GM18907 (cell line): Measurements from ENCODE around the gene SPRED2.
A peak's percentile ranks its signal among the peaks of the same experiment; 100 is the strongest.

ENCODE experiments used
- ATAC-seq: cut with Tn5 transposase; IDR thresholded peaks from one replicate; pipeline ENCODE4 v1.9.1; 2021; ENCODE audit warnings: mild to moderate bottlenecking, moderate library complexity; ENCODE audit not compliant: unreplicated experiment

SPRED2 gene

DNA sequence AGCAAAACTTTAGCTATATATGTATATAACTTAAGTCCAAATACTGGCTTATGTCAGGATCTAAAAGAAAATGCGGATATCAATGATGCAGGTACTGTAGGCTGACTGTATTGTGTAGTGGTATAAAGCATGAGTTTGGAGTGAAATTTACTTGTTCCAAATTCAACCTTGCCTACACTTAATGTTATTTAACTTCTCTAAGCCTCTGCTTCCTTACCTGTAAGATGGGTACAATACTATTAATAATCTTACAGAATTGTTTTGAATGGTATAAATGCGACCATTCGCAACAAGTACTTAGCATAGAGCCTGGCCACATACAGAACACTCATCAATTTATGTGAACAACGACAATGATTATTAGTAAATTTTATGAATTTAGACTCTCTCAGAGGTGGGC is 62.4 kb downstream of the SPRED2 start:
- ATAC-seq: no peak

DNA sequence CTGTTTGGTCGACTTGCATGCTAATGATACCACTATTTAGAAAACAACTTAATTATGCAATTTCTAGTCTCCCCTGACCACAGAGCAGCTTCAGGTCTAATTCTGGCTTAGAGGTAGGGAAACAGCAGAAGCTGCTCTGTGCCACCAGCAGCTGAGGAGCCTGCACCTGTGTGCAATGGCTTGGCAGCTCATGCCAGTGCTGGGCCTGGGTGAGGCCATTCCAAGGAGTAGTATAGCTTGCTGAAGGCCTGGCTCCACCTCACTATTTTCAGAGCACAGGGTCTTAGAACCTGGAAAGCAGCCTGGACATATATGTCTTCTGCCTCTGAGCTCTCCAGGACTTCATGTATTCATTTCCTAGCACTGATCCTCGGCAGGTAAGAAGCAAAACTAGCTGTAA is 62.8 kb downstream of the SPRED2 start:
- no peak for ATAC-seq

DNA sequence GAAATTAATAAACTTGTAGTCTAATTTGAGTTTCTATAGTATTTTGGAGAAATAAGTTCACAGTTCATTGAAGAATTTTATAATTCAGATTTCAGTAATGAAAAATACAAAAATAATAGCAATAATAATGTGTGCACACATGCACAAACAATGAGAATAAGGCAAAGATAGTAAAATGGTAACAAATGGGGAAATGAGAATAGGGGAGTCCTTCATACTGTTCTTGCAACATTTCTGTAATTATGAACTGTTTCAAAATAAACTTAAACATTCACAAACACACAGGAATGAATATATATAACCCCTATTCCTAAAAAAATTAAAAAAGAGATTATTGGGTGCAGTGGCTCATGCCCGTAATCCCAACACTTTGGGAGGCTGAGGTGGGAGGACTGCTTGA is 63.9 kb downstream of the SPRED2 start:
- no peak for ATAC-seq

DNA sequence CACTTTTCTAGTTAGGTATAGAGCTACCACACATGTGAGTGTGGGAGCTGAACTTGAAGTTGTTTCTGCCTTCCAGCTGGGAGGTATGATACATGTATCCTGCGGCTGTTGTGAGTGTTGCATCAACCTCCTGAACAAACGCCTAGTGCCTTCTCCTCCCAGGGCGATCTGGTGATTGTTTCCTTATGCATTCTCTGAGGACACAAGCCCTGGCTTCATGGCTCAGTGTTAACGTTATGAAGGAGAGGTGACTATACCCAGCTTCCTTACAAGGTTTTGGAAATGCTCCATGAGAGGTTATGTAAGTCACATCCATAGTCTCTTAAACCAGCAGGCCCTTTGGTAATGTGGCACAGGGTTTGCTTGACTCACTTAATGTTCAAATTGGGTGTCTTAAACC is 64.9 kb downstream of the SPRED2 start:
- ATAC-seq: no peak

DNA sequence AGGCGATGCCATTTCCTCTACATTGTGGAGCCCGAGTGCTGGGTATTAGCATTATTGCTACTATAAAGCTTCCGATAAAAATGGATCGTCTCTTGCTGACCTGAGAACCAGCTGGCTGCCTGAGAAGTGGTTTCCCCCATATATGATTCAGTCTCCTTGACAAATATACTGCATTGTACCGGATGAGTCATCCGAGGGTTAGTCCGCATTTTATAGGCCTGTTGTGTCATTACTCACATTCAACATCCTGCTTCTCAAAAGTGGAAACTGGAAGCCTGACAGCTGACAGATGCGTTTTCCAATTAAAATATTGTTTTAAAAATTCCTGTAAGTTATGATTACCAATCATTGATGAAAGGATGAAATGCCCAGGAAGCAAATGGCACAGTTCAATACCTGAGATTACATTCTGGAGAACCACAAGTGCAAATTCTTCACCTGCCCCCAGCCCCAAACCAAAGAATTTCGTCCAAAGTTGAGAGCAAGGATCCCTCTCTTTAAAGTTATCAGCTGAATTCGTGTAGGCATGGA is 65.7 kb downstream of the SPRED2 start:
- no peak for ATAC-seq

DNA sequence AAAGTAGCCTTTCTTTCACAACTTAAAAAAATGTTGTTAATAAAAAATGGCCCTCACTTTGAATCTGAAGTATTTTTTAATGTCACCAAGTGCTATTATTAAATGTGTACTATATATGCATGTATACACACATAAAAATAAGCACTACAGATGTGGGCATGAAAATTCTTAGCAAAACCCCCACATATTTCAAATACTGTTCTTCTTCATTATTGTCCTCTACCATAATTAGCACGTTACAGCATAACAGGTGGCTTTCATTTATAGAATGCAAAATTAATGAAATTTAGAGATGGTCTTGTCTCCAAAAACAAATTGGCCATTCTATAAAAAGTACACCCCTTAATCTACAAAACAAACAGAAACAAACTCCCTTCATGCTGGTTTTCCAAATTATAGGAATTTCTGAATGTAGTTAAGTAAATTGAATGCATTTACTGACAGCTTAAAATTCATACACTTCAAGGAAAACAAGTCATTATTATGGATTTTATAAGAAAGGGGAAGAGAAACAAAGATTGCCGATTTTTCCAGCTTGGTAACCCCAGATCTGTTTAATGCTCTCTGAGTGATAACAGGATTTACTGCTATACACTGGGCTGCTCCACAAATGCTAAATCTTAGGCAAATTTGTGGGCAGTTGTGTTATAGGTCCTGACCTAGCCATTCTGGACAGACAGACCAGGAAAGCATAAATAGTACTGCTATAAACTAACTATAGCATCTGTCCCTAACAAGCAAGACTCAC is 67.2 kb downstream of the SPRED2 start:
- no peak for ATAC-seq

DNA sequence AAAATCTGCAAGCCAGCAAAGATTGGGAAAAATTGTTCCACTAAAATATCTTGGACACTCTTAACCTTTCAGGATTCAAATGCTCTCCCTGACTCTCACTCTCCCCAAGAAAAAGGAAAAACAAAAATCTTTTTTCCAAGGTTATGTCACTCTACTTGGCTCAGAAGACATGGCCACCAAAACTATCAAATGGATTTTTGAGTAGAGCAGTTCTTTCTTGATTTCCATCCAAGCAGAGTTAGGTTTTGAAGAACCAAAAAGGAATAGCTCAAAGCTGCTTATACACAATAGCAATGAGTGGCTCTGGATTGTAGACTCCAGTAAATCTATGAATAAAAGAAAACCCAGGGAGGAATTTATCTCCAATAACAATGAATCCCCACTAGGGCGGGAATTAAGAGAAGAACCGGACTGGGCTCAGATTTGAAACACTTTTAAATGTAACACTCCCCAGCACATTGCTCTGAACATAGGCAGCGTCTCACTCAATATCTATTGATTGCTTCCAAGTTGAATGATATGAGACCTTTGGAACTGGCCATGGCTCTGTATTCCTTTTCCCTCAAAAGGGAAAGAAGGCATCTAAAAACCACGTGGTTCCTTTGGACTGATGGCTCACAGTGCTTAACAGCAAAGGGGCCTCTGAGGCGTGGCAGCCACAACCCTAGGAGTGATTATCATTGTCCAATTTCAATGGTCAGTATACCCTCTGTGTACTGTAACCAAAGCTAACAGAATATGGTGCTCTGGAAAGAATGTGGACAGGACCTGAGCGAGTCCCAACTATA is 68.3 kb downstream of the SPRED2 start:
- ATAC-seq: no peak

DNA sequence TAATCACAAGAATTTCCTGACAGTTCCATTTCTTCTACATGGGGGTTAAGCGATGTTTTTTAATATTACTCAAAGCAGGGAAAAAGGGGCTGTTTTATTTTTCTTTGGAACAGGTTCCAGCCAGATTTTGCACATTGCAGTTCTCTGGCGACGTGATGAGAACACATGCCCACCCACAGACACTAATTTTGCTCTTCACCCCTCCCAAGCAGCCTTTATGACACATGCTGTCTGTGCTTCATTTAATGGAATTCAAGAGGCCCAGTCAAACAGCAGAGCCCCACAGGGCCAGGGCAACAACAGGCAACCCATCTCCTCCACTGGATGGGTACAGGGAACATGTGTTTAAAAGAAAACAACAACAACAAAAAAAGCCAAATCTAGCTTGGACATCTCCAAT is 70.8 kb downstream of the SPRED2 start:
- no peak for ATAC-seq

DNA sequence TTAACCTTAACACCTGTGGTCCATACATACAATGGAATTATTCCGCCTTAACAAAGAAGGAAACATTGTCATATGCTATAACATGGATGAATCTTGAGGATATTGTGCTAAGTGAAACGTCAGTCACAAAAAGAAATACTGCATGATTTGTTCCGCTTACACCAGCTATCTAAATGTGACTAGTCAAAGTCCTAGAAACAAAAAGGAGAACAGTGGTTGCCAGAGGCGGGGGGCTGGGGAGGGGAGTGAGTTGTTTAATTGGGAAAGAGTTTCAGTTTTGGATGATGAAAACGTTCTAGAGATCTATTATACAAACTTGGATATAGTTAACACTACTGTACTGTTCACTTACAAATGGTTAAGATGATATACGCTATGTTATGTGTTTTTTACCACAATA is 72.0 kb downstream of the SPRED2 start:
- ATAC-seq: no peak

DNA sequence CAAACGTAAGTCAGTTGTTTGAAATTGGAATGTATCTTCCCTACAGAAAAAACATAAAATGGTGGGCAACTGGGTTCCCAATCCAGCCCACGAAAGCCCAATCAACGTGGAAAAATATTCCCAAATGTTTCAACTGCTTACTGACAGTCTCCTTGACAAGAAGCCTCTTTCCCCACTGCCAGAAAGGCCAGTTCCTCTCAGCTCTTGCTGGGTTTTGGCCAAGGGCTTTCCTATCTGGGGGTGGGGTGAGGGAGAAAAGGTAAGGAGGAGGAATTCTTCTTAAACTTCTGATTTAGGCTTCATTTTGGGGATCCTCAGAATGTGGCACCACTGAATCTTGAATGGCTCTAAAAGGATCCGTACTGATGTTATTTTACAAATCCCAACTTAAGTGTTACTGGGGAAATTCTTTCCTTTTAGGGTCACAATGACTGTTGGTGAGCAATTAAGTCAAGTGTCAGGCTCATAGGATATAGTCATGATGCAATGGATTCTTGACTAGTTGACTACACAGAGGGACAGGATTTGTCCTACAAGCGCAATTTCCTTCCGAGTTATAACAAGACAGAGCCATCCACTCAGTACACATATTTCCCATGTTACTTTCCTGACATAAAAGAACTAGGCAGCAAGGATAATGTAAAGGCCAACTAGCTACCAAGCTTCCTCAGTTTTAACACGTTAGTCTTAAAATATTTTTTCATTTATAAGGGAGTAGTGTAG is 73.6 kb downstream of the SPRED2 start:
- no peak for ATAC-seq

DNA sequence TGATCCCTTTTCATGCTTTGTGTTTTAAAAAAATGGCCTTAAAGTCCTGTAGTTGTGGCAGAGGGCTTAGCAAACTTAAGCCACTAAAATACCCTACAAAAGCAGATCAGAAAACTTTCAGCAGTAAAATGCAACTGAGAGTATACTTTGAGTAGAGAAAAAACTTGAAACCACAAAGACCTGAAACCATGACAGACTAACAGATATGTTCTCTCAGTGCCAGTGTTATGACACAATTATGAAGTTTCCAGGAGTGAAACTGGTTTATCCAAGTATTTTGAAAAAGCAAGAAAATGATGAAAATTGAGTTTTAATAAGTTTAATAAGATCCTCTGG is 74.5 kb downstream of the SPRED2 start:
- peak; percentile 84 for ATAC-seq

DNA sequence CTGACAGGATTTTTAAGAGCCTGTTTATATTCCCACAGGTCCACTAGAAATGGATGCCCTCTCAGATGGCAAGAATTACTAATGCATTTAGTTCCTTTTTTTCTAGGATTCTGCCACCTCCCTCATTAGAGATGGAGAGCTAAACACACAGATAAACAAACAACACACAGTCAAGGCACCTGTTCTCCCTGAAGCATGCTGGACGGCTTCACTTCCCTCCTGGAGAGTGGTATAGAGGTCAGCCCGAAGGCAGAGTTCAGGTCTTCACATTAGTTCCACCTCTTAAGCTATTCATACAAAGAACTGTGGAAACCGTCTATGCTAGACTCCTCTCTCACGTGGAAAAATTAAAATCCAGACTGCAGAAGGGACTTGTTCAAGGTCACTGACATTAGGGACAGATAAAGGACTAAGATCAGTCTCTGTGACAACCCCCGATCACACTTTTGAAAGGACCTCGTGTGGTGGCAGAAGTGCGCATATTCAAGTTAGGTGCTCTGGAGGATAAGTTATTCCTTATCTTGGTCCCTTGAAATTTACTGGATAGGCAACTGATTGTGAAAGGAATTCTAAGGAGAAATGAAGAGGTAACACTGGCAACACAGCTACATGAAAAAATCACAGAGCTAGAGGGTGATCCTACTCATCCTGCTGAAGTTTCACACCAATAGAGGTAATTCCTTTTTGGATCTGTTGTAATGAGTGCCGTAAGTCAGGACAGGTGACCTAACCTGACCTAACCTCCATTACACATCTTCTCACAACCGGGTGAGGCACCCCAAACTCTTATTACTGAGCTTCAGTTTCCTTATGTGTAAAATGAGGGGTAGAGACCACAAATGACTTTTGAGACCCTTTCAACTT is 75.1 kb downstream of the SPRED2 start:
- ATAC-seq: peak; percentile 43

DNA sequence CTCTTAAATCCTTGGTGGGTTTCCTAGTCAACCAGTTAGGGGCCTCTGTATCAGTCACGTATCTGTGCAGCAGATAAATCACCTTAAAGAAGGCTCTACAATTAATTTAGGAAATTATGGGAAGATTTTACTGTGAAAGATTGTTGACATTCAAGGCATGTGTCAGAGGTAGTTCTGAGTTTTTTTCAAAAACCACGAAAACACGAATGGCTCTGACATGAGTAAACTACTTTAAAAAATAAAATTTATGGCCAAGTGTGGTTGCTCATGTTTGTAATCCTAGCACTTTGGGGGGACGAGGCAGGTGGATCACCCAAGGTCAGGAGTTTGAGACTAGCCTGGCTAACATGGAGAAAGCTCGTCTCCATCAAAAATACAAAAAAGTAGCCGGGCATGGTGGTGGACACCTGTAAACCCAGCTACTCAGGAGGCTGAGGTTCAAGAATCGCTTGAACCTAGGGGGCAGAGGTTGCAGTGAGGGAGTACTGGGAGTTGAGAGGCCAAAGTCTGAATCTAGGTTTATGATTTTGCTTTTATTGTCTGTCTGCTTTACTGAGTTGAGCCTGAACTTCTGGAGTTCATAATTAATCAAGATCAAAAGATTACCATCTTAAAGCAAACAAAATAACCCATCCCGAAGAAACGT is 77.1 kb downstream of the SPRED2 start:
- no peak for ATAC-seq

DNA sequence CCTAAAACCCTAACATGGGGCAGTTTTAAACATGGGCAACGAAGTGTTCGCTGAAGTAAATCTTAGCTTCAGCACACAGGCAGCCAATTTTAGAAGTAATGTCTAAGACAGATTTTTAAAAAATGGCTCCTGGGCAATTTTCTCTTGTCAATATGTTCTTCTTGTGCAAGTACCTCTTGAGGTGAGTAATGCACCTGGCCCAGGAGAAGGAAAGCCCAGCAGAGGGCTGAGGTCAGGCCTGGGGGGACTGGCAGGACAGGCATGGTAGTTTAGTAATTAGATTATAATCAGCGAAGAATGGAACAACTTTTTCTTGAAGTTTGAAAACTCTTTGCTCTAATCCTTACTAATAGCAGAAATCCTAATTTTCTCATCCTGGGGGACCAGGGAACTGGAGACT is 77.6 kb downstream of the SPRED2 start:
- no peak for ATAC-seq

DNA sequence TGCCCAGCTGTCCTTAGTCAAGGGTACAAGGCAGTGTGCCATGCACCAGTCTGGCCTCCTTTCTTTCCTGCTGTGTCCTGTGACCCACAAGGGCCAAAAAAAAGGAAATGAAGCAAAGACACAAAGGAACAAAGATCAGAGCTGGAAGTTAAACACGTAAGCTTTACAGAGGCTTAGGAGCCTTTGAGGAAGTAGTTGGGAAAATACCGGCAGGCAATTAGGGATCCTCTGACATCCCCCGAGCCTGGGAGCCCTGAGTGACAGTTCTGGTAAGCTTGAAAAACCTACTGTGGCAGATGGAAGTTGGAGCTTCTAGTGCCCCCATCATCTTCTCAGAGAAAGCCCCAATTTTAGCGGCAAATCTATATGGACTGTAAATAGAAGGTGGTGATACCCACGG is 78.5 kb downstream of the SPRED2 start:
- ATAC-seq: no peak

DNA sequence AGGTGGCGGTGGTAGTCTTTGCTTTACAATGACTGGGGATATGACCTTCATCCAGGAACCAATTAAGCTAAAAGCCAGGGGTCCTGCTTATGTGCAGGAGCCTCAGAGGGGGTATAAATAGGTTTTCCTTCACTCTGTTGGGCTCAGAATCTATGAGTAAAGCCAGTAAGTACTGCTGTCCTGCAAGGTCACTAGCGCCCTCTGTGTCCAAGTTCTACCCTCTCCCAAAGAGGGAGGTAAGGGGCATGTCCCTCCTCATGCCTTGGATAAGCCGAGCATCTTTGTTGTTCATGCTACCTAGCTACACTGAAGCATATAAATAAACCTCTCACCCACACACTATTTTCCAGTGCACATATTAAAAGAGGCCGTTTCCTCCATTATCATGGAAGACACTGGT is 79.4 kb downstream of the SPRED2 start:
- no peak for ATAC-seq

DNA sequence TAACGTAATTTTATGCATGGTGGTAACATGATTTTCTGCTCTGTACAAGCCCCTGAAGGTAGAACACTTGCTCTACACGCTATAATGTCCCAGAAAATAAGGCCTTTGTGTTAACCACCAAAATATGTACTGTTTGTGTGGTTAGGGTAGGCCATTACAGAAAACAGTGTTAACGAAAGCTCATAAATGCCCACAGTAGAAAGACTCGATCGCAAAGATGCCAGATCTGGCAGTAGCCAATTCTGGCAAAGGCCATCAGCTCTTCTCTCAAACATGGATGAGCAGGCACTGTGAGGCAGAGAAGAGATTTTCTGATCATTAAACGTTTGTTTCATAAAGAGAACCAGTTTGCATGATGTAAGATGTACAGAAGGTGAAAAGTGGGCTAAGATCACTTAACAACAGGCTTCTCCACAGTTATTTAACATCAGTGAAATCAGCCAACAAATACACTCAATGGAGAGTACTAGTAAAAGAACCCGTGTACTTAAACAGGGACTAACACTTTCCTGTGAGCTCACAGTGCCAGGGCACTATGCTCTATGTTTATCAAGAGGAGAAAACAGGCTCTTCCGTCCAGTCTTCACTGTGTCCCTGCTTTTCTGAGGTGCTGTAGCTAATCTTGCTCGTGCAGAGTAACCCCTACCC is 80.3 kb downstream of the SPRED2 start:
- no peak for ATAC-seq

DNA sequence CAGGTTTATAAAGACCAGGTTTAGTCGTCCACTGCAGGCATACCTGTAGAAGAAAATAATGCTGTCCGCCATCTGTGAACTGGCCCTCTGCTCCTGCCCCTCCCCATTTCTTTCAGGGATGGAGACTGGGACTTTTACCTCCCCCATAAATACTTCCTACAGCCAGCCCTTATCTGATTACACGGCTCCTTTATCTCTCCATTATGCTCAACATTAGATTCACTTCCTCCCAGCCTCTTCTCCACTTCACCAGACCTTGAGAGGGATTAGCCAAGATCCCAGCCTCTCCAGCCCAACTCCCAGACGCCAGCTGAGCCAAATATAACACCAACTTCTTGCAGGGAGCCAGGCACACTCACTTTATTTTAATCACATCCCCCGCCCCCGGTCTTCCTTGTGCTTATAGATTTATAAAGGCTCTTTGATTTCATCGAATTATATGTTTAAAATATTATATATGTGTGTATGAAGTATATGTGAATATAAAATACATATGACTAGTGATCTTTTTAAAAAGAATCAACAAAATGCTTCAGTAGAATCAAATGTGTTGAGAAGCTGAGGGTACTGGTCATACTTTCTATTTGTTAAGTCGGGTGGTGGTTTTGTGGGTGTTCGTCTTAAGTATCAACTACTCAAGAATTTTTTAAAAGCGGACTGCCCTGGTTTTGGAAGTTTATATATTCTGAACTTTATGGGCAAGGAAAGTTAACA is 81.0 kb downstream of the SPRED2 start:
- ATAC-seq: no peak

DNA sequence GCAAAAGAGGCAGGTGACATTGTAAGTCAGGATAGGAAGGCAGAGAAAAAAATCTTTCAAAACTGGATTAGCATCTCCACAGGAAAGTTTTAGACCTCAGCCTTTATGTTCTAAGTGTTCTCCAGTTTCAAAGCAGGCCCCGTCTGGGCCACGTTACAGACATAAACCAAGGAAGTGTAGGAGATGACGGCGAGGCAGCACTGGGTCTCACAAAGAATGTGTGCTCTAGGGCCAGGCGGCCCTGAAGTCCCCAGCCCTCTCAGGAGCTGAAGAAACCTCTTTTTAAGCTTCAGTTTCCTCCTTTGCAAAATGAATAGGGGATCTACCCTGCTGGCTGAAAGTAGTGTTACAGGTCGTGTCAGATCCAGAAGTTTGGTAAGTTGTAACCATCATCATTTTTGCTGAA is 81.7 kb downstream of the SPRED2 start:
- ATAC-seq: peak; percentile 76
